ENCODE data around the gene GRM8. TPM values are rescaled to one million over a fixed set of nuclear protein-coding genes. Genes with fewer than 3 reads are reported as not detected.

The GRM8 gene
- total RNA-seq, 1 experiment from 2014 or later, result not detected

DNA sequence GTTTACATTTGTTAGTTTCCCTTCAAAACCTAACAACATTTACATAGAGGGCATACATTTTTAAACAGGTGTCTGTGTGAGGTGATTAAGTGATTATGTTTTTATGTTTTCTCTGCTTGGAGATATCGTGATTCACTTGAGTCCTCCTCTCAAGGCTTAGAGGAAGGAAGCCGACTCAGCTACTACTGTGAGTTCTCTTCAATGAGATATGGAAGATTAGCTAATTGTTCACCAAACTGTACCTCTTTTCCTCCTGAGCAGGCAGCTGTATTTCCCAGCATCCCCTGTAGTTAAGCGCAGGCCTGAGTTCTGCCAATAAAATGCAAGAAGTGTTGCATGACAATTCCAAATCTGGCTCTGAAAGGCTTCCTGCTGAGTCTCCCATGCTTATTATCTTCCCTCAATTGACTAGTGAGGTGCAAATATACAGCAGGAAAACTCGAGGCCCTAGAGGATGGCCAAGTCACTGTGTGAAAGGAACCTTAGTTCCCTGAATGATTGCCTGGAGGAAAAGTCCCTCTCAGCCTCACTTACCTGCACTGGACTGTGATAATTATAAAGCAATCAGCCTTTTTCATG lies 528.7 kb downstream of the GRM8 start:
- no peak for DNase-seq (ENCODE audit: low read depth)
- in situ Hi-C loops (cut with HindIII; ENCODE audit: low pct_unique_long_range_greater_than_20kb, low sequenced_read_pairs), result no loop called here

DNA sequence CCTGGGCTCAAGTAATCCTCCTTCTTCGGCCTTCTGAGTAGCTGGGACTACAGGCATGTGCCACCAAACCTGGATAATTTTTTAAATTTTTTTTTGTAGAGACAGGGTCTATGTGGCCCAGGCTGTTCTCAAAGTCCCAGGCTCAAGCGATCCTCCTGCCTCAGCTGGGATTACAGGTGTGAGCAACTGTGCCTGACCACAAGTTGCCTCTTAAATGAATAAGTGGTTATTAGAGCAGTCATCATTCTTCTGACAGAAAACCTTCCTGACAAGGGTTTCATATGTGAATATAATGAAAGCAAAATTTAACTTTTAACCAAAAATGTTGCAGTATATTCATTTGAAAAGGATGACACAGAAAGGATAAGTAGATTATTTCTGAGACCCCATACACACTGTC lies 532.5 kb downstream of the GRM8 start:
- DNase-seq (ENCODE audit: low read depth), result no peak
- in situ Hi-C loops (cut with HindIII; ENCODE audit: low pct_unique_long_range_greater_than_20kb, low sequenced_read_pairs), result no loop called here

DNA sequence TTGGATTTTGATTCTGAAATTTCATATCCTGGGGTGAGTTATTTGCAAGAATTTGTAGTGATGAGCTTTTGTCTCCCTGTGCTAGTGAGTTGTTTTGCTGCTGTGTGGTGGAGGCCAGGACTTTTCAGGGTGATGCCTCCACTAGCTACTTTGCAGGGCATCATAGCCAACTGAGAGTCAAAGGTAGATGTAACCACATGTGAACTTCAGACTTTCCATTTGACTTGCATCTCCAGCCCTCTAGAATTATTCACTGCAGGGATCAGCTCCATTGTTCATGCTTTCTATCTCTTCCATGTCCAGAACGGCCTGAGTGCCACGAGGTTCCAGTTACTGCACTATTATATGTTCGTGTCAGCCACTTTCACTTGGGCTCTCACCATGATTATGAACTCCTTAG lies 534.3 kb downstream of the GRM8 start:
- DNase-seq (ENCODE audit: low read depth), result no peak
- in situ Hi-C loops (cut with HindIII; ENCODE audit: low pct_unique_long_range_greater_than_20kb, low sequenced_read_pairs), result no loop called here

DNA sequence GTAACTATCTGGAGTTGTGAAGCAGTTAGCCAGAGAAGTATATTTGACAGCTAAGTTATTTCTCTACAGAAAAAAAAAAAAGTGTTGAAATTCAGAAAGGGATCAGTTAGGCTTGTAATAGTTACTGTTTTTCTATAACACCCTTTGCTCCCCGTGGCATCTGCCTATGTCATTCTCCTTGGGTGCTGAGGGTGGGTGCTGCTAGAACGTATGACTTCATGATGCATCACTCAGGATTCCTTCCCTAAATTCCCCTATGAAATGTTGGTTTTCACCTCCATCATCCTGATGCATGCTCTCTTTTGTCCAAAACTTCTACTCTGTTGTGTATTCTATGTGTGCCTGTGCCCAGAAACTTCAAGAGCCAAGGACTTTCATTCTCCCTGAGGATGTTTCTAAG lies 536.4 kb downstream of the GRM8 start:
- DNase-seq (ENCODE audit: low read depth), result no peak
- in situ Hi-C loops (cut with HindIII; ENCODE audit: low pct_unique_long_range_greater_than_20kb, low sequenced_read_pairs), result no loop called here

DNA sequence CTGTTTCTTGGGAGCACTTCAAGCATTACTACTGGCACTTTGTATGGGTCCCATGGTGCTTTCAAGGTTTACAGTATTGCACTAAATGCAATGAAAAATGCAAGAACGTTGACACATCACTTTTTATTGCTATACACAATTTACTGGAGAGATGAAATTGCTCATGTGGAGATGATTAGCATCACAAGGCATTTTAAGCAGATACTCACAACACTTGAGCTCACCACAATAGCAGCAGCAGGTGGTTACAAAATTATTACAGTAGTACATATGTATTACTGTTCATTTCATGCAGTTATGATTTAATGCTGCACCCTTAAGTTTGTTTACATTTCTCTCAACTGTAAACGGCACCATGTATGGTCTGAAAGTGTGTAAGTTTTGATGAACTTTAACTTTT lies 537.7 kb downstream of the GRM8 start:
- in situ Hi-C loops (cut with HindIII; ENCODE audit: low pct_unique_long_range_greater_than_20kb, low sequenced_read_pairs), result no loop called here
- DNase-seq (ENCODE audit: low read depth), result no peak

DNA sequence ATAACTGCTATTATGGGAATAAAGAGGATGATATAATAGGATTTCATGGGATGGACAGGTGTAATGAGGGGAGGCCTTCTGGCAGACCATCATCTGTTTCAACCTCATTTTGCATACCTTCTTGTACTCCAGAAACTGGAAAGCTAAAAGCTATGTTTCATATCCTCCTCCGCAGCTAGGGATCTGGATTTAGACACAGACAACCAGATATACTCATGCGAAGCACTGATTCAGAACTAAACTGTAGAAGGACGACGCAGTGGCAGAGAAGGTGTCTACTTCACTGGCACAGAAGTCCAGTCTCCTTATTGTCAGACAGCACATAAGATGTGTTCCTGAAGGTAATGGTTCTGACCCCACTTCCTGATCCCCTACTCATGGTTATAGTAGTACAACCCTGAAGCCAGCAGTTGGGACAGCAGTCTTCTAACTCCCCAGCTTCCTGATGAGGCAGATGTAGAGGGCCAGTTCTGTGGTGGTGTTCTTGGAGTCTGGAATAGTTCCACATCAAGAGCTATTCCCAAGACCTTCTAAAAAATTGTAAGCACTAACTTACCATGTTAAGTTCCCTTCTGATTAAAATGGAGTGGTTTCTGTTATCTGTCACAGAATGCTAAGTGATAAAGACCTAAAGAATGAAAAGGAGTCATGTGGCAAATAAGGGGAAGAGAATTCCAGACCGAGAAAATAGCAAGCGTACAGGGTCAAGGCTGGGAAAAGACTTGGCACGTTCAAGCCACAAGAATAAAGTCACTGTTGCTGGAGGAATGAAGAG lies 550.3 kb downstream of the GRM8 start:
- in situ Hi-C loops (cut with HindIII; ENCODE audit: low pct_unique_long_range_greater_than_20kb, low sequenced_read_pairs), result no loop called here
- no peak for DNase-seq (ENCODE audit: low read depth)

DNA sequence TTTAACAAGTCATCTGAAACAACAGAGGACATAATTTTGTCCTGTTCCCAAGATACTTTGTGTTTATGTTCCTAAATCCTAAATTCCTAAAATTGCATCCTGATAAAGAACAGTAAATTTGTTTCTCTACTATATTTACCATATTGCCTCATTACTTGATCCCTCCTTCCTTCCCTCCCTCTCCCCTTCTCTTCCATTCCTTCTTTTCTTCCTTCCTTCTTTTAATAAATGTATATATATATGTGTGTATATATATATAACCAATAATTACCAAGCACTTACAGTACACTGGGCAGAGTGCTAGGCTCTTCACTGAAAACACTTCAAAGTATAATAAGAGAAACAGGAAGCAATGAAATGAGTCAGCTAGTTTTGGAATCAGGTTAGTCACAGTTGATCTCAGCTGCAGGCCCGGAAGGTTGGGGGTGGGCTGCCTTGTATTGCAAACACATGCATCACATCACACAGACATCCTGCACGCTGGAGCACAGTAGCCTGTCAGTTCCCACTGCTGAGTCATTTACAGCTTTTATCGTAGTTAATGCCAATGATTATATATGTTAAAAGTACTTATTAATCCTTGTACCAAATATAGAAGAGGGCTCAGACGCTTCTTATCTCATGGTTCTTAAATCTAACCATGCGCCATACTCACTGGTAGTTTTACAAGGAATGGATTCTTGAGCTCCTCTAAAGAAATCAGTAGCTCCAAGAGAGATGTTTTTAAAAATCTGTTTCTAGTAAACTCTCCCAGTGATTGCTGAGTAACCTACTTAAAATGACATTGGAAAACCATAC lies 551.7 kb downstream of the GRM8 start:
- DNase-seq (ENCODE audit: low read depth), result peak; percentile 79
- in situ Hi-C loops (cut with HindIII; ENCODE audit: low pct_unique_long_range_greater_than_20kb, low sequenced_read_pairs), result no loop called here

DNA sequence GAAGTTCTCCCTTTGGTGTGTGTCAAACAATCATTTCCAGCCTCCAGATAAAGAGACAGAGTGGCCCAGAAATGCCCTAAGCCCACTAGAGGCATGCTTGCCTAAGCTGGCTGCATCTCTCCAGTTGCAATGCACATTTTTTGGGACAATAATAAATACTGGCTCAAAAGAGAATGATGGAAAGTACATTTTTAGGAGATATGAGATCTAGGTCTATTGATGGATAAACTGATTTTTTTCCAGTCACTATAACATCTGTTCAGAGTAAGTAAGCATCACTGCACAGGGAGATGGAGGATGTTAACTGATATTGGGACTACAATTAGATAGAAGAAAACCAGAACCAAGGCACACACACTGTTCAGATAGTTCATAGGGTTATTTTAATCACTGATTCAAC lies 553.0 kb downstream of the GRM8 start:
- in situ Hi-C loops (cut with HindIII; ENCODE audit: low pct_unique_long_range_greater_than_20kb, low sequenced_read_pairs), result no loop called here
- DNase-seq (ENCODE audit: low read depth), result no peak

DNA sequence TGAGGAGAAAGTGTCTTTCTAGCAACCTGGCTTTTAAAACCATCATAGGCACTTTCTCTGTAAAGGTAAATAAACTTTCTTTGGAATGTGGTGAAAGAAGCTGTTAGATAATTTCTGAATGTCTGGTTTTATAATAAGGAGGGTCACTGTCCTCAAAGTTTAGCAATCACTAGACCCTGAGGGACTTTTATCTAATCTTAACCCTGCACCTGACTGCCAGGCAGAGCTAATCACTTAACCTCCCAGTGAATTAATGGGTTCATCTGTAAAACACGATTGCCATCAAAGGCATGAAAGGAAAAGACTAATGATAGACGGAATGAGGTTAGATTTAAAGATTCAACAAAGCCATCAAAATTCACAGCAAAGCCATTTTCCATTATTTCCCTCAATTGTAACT lies 553.8 kb downstream of the GRM8 start:
- DNase-seq (ENCODE audit: low read depth), result no peak
- in situ Hi-C loops (cut with HindIII; ENCODE audit: low pct_unique_long_range_greater_than_20kb, low sequenced_read_pairs), result no loop called here

DNA sequence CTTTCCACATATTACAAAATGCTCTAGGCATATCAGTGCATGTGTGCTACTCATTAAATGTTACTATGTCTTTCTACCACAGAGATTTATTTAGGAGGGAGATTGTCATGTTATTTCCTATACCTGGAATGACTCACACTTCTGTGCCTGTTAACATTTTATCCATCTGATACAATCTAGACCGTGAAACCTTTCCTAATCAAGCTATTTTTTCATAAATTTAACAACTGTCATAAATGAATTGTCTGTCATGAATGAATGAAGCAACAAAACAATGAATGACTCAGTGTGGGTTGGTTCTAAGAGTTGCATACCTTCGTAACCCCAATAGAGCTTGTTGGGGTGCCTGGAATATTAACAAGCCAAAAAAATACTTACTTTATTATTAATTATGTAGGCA lies 554.3 kb downstream of the GRM8 start:
- in situ Hi-C loops (cut with HindIII; ENCODE audit: low pct_unique_long_range_greater_than_20kb, low sequenced_read_pairs), result no loop called here
- DNase-seq (ENCODE audit: low read depth), result no peak

DNA sequence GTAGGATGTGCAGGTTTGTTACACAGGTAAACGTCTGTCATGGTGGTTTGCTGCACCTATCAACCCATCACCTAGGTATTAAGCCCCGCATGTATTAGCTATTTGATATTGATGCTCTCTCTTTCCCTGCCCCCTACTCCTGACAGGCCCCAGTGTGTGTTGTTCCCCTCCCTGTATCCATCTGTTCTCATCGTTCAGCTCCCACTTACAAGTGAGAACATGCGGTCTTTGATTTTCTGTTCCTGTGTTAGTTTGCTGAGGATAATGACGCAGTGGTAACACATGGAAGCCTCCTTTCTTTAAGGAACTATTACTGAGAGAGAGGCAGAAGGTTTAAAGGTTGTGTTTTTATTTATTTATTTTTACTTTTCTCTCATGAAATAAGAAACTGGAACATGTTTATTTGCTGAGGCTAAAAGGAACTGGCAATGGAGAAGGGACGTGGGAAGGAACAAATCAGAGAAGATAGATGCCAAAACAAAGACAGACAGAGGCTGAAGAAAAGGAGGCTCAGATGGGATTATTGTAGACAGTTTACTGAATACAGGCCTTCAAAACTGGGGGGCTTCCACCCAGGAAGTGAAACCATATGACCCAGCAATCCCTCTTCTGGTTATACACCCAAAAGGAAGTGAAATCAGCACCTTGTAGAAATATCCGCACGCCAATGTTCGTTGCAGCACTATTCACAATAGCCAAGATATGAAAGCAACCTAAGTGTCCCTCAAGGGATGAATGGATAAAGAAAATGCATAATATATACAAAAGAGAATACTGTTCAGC lies 556.3 kb downstream of the GRM8 start:
- in situ Hi-C loops (cut with HindIII; ENCODE audit: low pct_unique_long_range_greater_than_20kb, low sequenced_read_pairs), result no loop called here
- no peak for DNase-seq (ENCODE audit: low read depth)

DNA sequence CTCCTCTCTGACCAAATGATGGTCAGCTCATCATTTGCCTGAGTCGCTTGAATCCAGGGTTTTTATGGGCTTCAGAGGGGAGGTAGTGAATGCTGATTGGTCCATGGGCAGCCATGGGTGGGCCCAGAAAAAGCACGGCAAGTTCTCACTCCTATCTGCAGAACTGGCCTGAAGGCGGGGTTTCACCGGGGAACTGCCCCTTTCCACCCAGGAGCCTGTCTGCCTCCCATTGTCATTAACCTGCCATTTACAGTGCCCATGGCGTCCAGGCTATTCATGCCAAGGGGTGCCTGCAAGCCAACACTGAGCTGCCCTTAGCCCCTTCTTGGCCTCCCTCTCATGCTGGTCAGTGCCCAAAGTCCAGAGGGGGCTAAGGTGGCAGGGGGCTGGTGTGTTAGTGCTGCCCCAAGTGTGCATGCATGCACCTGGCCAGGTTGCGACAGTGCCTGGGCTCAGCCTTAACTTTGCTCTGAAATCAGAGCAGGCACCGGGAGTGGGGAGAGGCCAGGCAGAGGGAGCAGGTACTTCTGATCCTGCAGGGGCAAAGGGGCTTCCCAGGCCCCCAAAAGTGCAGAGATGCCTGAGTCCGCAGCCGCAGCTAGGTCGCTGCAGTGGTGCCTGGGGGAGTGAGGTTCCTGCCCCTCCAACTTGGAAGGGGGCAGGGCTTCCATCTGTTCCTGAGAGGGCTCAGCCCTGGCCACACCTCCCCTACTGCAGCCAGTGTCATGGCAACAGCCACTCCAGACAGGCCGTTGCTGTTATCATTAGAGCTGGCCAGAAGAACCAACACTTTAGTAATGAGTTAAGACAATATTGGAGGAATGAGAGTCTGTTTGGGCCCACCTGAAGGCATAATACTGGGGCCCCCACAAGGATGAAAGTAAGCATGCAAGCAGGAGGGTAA lies 561.6 kb downstream of the GRM8 start:
- in situ Hi-C loops (cut with HindIII; ENCODE audit: low pct_unique_long_range_greater_than_20kb, low sequenced_read_pairs), result no loop called here

DNA sequence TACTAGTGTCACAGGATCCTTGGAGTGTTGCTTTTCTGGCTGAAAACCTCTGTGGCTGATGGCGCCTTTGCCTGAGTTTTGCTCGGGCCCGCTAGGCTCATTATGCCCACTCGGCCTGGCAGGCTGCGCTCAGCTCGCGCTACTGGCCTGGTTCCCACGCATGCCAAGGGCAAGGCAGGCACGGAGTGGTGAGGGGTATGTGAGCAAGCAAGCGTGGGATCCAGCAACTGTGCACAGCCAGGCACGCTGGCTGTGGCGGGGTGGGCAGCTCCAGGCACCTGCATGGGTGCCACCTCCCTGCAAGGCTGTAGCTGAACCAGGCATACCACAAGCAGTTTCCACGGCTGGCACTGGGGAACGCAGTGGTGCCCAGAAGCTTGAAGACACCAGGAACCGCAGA lies 562.6 kb downstream of the GRM8 start:
- DNase-seq (ENCODE audit: low read depth), result no peak
- in situ Hi-C loops (cut with HindIII; ENCODE audit: low pct_unique_long_range_greater_than_20kb, low sequenced_read_pairs), result no loop called here

More for the DNA sequence above, 561.6 kb downstream of the GRM8 start:
- DNase-seq (ENCODE audit: low read depth), result no peak

DNA sequence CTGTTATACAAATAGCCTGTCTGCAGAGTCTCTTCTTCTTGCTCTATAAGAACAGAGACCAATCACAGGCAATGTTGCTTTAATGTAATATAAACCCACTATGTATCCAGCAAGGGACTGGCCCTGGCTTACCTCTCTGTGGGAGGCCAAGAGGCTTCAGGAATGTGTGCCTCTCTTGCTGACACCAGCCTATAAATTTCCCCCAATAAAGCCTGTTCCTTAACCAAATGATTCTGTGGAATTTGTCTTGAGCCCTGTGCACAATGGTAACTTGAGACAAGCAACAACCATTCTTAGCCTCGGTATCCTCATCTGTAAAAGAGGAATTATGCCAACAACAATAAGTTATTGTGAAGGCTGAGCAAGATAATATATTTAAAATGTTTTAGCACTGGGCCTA lies 563.7 kb downstream of the GRM8 start:
- in situ Hi-C loops (cut with HindIII; ENCODE audit: low pct_unique_long_range_greater_than_20kb, low sequenced_read_pairs), result no loop called here
- no peak for DNase-seq (ENCODE audit: low read depth)

DNA sequence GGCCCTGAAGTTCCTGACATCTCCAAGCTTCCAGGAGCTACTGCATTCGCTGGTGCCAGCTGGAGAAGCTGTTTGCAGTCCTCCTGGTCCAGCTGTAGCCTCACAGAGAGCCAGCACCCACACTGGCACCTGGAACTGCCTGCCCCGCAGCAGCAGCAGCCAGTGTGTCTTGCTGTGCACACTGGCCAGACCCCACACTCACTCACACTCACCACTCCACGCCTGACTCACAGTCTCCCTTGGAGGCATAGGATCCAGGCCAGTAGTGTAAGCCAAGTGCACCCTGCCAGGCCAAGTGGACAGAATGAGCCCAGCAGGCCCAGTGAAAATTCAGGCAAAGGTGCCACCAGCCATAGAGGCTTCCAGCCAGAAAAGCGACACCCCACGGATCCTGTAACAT lies 566.3 kb downstream of the GRM8 start:
- DNase-seq (ENCODE audit: low read depth), result no peak
- in situ Hi-C loops (cut with HindIII; ENCODE audit: low pct_unique_long_range_greater_than_20kb, low sequenced_read_pairs), result no loop called here

DNA sequence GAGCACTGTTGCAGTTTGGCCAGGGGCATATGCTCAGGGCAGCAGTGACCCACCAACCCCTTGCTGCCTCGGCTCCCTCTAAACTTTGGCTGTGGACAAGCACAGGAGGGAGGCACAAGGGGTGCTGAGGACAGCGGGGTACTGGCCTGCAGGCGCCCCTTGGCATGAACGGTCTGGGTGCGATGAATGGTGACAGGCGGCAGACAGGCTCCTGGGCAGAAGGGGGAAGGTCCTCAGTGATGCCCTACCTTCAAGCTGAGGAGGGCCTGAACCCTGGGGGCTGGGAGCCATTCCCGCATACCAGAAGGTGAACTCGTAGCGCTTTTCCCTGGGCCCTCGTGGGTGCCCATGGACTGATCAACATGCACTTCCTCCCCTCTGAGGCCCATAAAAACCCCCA lies 567.1 kb downstream of the GRM8 start:
- no peak for DNase-seq (ENCODE audit: low read depth)
- in situ Hi-C loops (cut with HindIII; ENCODE audit: low pct_unique_long_range_greater_than_20kb, low sequenced_read_pairs), result no loop called here

DNA sequence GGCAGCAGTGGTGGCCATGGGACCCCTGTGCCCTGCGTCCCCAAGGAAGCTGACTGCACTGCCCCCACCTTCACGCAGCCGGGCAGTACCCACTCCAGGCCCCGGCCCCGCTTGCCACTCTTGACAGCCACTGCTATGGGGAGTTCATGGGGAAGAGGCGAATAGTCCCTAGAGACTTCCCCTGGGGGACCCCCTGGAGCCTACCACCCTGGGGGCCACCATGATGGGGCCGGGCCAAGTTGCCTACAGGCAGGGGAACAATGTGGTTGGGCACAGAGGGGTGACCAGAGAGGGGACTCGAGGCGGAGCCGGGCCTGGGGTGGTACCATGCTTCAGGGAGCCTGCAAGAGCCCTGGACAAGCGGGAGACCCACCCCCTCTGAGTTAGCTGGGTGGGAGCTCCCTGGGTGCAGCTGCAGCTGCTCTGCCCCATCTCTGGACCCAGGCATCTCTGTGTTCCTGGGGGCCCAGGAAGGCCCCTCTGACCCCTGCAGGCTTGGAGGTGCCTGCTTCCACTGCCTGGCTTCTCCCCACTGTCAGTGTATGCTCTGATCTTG lies 567.6 kb downstream of the GRM8 start:
- in situ Hi-C loops (cut with HindIII; ENCODE audit: low pct_unique_long_range_greater_than_20kb, low sequenced_read_pairs), result no loop called here
- no peak for DNase-seq (ENCODE audit: low read depth)

DNA sequence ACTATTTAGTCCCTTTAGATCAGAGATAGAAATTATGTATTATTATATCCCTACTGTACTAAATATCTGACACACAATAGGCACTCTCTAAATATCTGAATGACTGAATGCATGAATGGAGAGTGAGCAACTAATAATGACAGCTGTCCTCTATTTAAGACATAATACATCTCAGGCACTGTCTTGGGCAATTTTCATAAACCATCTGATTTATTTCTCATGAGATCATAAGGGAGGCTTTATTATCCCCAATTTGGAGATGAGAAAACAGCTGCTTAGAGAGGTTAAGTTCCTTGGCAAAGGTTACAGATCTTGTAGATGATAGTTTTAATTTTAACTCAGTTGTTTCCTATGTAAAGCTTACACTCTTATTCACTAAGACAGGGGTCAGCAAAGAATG lies 570.6 kb downstream of the GRM8 start:
- no peak for DNase-seq (ENCODE audit: low read depth)
- in situ Hi-C loops (cut with HindIII; ENCODE audit: low pct_unique_long_range_greater_than_20kb, low sequenced_read_pairs), result no loop called here

All from Caki2 (cell line).